ENCODE data around the gene DRAXIN.

DNA sequence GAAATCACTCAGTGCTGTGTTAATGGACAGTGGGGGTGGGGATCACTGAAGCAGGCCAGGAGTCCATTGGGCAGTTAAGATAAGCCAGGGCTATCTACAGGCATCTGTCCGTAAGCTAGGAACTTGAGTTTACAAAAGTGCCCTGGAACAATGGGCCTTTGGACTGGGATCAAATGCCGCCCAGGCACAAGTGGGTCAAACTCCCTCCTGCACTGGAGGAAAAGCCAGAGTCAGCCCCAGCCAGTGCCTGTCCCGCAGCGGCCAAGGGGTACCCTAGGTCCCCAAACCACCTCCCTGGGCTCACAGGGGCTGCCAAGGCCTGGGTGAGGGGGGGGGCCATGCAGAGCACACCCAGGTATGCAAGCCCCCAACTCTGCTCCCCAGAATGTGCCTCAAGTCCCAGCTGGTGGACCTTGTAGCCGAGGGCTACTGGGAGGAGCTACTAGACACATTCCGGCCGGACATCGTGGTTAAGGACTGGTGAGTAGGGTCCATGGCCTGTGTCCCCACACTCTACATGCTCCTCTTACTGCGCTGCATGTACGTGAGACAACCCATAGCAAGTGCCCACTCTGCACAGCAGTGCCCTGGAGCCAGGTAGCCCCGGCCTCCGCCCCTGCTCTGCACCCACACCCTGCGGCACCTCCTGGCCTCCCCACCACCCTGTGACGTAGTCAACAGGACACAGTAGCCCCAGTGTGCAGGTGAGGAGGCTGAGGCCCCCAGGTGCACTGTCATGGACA lies 19.8 kb upstream of the DRAXIN start:
- TF ChIP-seq, protein P1, sequence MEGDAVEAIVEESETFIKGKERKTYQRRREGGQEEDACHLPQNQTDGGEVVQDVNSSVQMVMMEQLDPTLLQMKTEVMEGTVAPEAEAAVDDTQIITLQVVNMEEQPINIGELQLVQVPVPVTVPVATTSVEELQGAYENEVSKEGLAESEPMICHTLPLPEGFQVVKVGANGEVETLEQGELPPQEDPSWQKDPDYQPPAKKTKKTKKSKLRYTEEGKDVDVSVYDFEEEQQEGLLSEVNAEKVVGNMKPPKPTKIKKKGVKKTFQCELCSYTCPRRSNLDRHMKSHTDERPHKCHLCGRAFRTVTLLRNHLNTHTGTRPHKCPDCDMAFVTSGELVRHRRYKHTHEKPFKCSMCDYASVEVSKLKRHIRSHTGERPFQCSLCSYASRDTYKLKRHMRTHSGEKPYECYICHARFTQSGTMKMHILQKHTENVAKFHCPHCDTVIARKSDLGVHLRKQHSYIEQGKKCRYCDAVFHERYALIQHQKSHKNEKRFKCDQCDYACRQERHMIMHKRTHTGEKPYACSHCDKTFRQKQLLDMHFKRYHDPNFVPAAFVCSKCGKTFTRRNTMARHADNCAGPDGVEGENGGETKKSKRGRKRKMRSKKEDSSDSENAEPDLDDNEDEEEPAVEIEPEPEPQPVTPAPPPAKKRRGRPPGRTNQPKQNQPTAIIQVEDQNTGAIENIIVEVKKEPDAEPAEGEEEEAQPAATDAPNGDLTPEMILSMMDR (IDR thresholded peaks at IDR 0.05; ENCODE audit: borderline replicate concordance, extremely low read depth, low read length, poor library complexity, severe bottlenecking), result no peak
- no peak for TF ChIP-seq EZH2 (IDR thresholded peaks at IDR 0.05; ENCODE audit: borderline replicate concordance, low read depth, low read length, severe bottlenecking)
